HG03520 (cell line): Measurements from ENCODE around the gene CNTN1.
"Not testable (repeated sequence)": the region's sequence is repeated elsewhere in the genome, so short reads cannot be mapped to it uniquely, and the experiment has no call there.

Experiments
- ATAC-seq: cut with Tn5 transposase; IDR thresholded peaks from one replicate; pipeline ENCODE4 v1.9.1; 2021; ENCODE audit warnings: mild to moderate bottlenecking, moderate library complexity; ENCODE audit not compliant: unreplicated experiment

Gene CNTN1

DNA sequence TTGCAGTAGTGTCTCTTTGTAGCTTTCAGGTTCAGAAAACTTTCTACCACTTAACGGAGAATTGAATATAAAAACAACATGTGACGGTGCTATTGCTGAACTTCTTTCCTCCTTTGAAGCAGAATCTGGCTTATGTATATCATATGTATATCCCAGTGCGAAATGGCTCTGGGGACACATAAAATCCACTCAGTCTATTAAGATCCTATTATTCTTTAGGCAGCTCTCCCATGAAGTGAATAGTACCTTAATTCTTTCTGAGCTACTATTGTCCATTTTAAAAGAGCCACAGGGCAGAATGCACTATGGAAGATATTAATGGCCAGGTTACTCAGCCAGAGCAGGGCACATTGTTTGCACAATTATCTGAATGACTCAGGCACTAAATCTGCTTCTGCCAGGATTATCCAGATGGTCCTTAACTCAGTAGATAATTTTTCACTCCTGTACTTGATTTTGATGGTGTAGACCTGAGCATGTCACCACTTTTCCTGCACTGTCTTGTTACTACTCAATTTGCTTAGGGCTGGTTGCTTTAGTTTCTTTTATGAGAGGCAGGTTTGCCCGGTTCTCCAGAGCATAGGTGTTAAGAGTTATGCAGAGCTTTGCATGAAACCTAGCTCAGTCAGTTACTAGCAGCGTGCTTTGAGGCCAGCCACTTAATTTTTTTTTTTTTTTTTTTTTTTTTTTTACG is 5.5 kb downstream of the CNTN1 start:
- ATAC-seq = no peak

GRCh38 chr12:40701756-40702155 is 9.5 kb downstream of the CNTN1 start:
- ATAC-seq = peak; percentile 71

- no peak for ATAC-seq
These were observed 18.9 kb downstream of the CNTN1 start for GRCh38 chr12:40711121-40711520.

GRCh38 chr12:40714636-40715035 is 22.4 kb downstream of the CNTN1 start:
- no peak for ATAC-seq

DNA sequence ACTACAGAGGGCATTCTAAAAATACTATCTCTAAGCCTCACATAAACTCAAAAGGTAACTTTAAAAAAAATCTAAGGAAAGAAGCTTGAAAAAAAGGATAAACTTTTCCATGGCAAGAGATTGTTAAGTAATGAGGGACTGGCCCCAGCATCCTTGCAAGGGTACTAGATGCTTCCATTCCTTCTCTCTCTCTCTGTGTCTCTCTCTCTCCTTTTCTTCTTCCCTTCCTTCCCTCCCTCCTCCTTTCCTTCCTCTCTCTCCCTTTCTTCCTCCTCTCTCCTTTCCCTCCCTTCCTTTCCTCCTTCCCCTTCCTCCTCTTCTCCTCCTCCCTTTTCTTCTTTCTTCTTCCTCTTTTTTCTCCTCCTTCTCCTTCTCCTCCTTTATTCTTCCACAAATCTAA is 23.8 kb downstream of the CNTN1 start:
- ATAC-seq = no peak

DNA sequence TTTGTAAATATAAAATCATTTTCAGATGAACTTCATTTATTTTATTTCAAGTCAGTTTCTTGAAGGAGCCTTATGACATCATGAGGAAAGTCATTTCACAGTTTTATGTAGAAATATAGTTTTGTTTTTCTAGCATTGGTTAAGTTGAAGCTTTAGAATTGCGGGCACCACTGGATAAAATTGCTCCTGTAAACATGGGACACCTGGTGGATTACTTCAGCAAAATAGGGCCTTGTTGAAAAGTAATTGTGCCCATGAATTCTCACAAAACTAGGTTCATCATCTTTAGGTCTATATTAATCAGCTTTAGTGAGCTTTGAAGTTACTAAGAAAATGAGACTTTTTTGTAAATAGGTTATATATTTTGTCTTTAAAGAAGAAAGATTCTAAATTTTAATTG is 25.3 kb downstream of the CNTN1 start:
- no peak for ATAC-seq

DNA sequence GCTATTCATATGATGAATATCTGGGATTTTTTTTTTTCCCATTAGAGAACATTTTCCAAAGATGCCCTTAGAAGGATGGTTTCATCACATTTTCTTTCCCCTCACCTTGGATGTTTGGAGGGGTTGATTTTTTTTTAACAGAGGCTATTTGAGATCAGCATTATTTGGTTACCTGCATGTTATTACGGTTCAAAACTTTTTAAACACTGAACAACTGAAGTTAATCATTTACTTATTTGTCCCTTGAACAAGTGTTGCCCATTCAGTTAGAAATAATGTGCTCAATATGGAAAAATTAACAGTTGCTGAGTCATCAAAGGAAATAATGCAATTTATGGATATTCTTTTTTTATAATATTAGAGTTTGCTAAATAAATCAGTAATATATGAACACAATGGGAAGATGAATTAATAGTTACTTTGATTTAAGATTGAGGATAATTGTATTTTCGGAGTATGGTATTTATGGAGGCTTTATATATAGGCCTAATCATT is 26.7 kb downstream of the CNTN1 start:
- ATAC-seq = no peak

GRCh38 chr12:40723001-40723400 is 30.8 kb downstream of the CNTN1 start:
- ATAC-seq = no peak

DNA sequence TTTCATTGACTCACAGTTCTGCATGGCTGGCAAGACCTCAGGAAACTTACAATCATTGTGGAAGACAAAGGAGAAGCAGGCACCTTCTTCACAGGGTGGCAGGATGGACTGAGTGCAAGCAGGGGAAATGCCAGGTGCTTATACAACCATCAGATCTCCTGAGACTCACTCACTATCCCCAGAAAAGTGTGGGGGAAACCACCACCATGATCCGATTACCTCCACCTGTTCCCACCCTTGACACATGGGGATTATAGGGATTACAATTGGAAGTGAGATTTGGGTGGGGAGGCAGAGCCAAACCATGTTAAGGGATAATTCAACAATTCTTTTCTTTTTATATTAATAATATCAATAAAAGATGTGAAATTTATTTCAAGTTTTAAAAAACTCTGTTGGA is 34.1 kb downstream of the CNTN1 start:
- ATAC-seq = no peak

DNA sequence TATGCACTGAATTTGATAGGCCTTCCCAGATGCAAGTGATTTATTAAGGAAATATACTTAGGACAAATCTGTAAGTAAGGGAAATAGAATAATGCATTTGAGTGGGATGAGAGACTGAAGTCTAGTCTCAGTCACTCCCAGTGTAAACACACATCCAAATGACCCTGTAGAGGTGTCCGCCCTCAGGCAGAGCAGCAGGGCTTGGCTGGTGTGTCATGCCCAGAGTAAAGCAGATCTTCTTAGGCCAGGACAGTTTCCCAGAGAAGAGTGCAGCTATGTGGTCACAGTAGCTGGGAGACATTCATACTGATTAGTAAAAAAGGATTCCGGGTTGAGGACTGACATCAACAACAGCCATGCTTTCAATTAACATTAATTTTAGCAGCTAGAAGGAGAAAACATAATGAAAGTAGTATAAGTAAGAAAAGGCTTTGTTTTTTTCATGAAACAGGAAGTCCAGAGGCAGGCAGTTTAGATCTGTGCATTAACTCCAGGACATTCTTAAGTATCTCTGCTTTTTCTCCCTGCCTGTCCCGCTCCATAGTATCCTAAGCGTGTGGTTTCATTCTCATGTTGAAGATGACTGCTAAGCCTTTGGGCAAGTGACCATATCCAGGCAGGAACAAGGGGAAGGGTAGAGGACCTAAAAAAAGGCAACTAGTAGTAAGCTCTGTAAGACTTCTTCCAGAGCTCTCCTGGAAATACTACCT is 35.7 kb downstream of the CNTN1 start:
- no peak for ATAC-seq

DNA sequence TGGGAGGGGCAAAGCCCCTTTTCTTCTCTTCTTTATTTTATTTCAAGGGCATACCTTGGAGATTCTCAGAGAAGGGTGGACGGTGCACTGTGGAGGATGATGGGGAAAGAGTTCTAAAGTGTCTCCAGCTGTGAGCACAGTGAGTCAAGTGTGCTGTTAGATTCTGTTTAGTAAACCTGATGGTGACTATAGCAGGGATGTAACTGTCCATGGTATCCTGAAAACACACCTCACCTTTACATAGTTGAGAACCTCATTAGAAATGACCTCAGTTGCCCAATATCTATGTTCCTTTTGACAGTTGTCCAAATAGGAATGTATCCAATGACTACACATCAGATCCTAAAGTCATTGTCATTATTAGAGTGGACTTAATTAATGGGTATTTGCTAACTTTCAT is 38.0 kb downstream of the CNTN1 start:
- ATAC-seq = no peak

GRCh38 chr12:40733871-40734270 is 41.6 kb downstream of the CNTN1 start:
- ATAC-seq = no peak

- ATAC-seq = no peak
These were observed 42.0 kb downstream of the CNTN1 start for GRCh38 chr12:40734276-40734675.

GRCh38 chr12:40735551-40736230 is 43.5 kb downstream of the CNTN1 start:
- no peak for ATAC-seq

DNA sequence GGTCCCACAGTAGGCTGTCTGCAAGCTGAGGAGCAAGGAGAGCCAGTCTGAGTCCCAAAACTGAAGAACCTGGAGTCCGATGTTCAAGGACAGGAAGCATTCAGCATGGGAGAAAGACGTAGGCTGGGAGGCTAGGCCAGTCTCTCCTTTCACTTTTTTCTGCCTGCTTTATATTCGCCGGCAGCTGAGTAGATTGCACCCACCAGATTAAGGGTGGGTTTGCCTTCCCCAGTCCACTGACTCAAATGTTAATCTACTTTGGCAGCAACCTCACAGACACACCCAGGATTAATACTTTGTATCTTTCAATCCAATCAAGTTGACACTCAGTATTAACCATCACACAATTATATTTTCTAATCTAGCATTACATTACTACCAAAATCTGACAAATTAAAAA is 45.2 kb downstream of the CNTN1 start:
- not testable (repeated sequence) for ATAC-seq

DNA sequence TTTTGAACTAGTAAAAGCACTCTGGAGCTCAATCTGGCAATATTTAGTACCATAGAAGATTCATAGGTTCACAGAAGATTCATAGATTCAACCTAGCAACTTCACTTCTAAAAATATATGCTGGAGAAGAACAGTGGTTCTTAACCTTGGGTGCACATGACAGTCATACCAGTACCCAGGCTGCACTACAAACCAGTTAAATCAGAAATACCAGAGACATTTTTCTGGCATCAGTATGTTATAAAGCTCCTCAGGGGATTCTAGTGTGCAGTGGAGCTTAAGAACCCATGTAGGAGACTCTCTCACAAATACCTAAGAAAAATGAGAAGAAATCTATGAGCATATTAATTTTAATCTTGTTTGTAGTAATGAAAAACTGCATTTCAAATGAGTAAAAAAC is 46.6 kb downstream of the CNTN1 start:
- no peak for ATAC-seq

- ATAC-seq = no peak
These were observed 49.8 kb downstream of the CNTN1 start for GRCh38 chr12:40742041-40742440.

DNA sequence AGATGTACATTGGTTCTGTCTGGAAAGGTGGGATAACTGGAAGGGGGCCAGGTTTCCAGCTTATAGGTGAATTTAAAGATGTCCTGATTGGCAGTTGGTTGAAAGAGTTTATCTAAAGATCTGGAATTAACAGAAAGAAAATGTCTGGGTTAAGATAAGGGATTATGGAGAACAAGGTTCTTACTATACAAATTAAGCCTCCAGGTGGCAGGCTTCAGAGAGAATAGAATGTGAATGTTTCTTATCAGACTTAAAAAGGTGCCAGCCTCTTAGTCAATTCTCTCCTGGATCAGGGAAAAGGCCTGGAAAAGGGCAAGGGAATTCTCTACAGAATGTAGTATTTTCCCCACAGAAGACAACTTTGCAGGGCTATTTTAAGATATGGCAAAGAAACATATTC is 53.1 kb downstream of the CNTN1 start:
- no peak for ATAC-seq

DNA sequence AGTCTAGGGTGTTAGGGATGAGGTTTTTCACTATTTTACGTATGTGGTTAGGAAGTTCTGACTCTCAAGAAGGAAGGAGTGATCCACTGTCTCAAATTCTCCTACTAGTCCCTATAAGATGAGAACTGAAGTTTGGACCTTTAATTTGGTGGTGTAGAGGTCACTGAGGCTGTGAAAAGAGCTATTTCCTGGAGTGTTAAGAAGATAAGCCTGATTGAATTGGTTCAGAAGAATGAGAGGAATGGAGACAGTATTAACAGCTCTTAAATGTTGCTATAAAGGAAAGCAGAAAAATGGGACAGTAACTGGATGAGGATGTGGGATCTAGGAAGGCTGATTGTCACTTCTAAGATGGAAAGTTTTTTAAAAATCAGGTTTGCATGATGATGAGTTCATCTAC is 57.6 kb downstream of the CNTN1 start:
- ATAC-seq = no peak

DNA sequence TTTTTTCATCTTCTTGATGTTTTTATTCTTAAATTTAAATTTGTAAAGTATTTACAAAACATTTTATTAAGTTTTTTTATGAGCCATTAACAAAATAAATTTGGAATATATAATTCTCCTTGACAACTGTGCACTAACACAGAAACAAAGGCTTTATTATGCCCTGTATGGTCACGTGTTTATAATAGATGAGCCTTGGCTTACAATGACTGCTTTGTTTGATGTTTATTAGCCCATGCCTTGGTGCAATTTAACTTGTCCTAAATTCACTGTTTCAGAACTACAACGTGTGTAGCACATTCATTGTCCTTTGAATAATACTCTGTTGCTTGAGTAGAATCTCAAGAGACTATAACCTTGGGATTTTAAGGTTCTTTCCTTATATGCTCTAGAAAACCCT is 59.8 kb downstream of the CNTN1 start:
- ATAC-seq = no peak

GRCh38 chr12:40760821-40761220 is 68.6 kb downstream of the CNTN1 start:
- ATAC-seq = no peak

GRCh38 chr12:40762072-40762471 is 69.8 kb downstream of the CNTN1 start:
- ATAC-seq = peak; percentile 66
